GM19463 (cell line): Measurements from ENCODE around the gene ZBTB44.
"Not testable (repeated sequence)": the region's sequence is repeated elsewhere in the genome, so short reads cannot be mapped to it uniquely, and the experiment has no call there.

ENCODE experiments used
- ATAC-seq: cut with Tn5 transposase; IDR thresholded peaks from one replicate; pipeline ENCODE4 v1.9.1; 2021; ENCODE audit warnings: mild to moderate bottlenecking, moderate library complexity; ENCODE audit not compliant: unreplicated experiment

ZBTB44 gene

DNA sequence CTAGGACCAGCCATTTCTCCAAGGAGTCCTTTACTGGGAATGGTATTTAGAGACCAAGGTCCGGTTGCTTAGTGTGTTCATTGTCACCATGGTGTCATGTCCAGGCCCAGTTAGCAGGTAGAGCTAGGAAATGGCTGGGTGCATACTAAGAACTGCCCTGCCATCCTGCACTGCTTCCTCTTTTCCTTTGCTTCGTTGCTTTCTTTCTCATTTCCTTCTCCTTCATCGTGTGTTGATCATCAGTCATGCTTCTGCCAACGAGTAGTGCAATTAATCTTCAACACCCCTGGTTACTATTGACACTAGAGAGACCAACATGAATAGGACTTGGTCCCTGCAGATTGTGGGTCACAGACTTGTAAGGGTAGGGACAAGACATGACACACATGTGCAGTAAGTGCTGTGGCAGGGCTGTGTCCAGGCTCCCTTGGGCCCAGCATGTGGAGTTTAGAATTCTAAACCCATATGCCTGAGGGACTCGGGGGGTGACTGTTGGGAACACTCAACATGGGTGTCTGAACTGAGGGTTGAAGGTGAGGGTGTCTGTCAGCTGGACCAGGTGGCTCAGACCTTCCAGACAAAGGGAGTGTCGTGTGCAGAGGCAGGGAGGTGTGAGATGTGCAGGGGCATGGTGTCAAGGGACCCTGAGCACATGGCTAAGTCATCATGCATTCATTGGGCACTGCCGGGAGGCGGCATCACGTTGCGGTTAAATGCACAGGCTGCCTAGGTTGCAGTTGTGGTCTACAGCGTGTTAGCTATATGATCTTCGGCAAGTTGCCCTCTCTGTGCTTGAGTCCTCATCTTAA lies 112.5 kb downstream of the ZBTB44 start:
- ATAC-seq, result no peak

GRCh38 chr11:130201026-130201425 lies 113.7 kb downstream of the ZBTB44 start:
- no peak for ATAC-seq

DNA sequence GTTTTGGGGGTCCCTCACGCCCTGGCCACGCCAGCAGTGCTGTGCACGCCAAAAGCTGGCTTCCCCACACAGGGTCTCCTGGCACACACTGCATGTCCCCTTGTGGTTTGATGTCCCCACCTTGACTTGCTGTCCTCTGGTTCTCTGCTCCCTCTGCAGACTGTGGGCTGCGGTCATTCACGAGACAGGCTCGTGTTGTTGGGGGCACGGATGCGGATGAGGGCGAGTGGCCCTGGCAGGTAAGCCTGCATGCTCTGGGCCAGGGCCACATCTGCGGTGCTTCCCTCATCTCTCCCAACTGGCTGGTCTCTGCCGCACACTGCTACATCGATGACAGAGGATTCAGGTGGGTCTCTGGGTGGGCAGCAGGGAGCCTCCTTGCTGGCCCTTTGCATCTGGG lies 114.9 kb downstream of the ZBTB44 start:
- no peak for ATAC-seq

DNA sequence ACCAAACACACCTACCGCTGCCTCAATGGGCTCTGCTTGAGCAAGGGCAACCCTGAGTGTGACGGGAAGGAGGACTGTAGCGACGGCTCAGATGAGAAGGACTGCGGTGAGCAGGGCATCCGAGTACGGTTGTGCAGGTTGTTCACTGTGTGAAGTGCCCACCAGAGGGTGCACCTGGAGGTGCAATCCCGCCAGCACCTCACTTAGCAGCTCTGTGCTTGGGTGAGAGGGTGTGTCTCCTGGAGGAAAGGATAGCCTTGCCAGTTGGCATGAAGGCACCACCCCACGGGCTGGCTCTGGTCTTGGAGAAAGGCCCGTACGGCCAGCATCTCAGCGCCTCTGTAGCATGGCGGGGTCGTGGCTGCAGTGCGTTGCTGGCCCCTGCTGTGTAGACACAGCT lies 115.8 kb downstream of the ZBTB44 start:
- ATAC-seq, result no peak

DNA sequence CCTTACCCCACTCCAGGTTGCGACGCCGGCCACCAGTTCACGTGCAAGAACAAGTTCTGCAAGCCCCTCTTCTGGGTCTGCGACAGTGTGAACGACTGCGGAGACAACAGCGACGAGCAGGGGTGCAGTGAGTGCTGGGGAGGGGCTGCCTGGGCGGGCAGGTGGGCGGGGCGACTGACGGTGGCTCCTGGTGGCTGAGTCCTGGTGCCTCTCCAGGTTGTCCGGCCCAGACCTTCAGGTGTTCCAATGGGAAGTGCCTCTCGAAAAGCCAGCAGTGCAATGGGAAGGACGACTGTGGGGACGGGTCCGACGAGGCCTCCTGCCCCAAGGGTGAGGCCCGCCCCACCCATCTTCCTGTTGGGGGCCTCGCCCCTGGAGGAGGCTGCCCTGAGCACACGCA lies 116.4 kb downstream of the ZBTB44 start:
- no peak for ATAC-seq

DNA sequence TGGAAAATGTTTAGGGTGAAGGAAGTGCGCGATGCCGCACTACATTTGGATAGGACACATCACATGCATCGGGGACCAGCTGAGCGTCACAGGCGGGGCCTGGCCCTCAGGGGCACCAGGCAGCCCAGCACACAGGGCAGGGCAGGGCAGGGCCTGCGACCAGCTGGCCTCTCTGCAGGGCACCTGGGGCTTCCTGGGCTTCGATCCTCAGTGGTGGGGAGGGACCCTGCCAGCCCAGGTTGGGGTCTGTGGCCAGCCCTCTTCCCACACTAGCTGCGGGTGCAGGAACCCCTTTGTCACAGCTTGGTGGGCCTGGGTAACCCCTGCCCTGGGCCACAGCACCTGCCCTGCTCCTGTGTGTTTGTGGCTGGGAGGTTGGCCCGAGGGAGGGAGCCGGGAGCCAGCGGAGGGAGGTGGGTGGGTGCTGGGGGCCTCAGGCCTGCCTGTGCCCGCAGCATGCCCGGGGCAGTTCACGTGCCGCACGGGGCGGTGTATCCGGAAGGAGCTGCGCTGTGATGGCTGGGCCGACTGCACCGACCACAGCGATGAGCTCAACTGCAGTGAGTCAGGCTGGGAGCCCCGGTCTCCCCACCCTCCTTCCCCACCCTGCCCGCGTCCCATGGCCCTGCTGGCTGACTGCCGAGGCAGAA lies 117.2 kb downstream of the ZBTB44 start:
- ATAC-seq, result no peak

- no peak for ATAC-seq
Observed at GRCh38 chr11:130194241-130195023, 120.3 kb downstream of the ZBTB44 start.

DNA sequence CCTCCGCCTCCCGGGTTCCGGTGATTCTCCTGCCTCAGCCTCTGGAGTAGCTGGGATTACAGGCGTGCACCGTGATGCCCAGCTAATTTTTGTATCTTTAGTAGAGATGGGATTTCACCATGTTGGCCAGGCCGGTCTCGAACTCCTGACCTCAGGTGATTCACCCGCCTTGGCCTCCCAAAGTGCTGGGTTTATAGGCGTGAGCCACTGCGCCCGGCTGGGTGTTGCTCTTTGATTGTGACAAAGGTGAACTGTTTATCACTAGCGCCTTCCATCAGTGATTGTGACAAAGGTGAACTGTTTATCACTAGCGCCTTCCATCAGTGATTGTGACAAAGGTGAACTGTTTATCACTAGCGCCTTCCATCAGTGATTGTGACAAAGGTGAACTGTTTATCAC lies 121.2 kb downstream of the ZBTB44 start:
- ATAC-seq, result not testable (repeated sequence)

DNA sequence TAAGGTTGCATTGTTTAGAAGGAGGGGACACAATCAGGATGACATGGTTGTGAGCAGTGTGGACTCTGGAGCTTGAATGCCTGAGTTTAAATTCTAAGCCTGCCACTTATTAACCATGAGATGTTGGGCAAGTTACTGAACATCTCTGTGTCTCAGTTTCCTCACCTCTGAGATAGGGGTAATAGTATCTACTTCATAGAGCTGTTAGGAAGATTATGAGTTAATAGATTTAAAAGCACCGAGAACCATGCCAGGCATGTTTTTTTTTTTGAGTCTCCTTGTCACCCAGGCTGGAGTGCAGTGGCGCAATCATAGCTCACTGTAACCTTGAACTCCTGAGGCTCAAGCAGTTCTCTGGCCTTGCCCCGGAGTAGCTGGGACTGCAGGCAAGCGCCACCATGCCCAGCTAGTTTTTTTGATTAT lies 121.9 kb downstream of the ZBTB44 start:
- ATAC-seq, result no peak

GRCh38 chr11:130191896-130192295 lies 122.8 kb downstream of the ZBTB44 start:
- no peak for ATAC-seq

- no peak for ATAC-seq
Observed at GRCh38 chr11:130190371-130190881, 124.3 kb downstream of the ZBTB44 start.

DNA sequence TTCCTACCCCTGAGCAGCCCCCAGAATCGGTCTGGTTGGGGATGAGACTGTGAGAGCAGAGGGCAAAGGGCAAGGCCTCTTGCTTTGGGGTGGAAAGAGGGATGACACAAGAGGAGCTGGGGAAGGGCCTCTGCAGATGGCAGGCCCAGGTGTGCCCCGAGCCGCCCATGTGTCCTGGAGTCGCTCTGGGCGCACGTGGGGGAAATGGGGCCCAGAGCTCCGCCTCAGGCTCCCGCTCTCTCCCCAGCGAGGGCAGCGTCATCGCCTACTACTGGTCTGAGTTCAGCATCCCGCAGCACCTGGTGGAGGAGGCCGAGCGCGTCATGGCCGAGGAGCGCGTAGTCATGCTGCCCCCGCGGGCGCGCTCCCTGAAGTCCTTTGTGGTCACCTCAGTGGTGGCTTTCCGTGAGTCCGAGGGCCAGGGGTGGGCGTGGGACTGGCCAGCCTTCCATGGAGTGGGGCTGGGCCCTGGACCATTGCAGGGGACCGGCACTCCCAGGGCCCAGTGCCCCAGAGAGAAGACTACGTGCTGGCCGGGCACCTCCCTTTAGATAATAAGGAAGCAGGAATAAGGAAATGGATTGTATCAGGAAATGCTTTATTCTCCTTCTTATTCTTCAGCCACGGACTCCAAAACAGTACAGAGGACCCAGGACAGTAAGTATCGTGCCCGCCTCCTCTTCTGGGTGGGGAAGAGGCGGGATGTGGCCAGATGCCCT lies 125.1 kb downstream of the ZBTB44 start:
- ATAC-seq, result no peak

DNA sequence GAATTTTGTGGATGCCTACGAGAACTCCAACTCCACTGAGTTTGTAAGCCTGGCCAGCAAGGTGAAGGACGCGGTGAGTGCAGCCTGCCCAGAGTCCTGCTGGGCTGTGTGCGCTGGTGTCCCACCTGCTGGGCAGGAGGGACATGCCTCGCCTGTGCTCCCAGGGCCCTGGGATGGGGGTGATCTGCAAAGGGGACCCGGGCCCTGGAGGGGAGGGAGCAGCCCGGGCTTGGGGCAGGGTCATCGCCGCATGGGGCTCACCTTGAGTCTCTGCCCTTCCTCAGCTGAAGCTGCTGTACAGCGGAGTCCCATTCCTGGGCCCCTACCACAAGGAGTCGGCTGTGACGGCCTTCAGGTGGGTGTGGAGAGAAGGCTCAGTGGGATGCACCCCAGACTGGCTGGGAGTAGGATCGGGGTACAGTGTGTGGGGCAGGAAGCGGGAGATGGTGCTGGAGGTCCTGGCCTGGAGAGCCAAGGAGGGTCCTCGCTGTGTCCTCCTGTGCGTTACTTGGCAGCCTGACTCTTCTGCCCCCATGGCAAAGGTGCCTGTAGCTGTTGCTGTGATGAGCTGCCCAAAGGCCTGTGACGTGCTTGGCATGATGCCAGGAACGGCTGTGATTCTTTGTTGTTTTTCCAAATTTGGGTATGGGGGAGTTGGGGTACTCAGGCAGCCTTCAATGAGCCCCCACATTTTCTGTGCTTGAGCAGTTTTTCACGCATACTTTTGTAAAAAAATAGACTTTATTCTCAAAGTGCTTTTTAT lies 126.0 kb downstream of the ZBTB44 start:
- no peak for ATAC-seq

DNA sequence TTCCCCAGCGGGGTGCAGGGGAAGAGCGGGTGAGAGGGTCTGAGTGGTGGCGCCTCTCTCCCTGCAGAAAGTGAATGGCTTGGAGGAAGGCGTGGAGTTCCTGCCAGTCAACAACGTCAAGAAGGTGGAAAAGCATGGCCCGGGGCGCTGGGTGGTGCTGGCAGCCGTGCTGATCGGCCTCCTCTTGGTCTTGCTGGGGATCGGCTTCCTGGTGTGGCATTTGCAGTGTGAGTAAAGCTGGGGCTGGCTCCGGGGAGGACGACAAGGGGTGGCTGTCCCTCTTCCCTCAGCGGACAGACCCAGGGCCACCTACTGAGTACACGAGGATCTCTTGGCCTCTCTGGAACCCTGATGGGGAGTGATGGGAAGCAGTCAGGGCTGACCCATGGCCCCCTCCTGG lies 126.7 kb downstream of the ZBTB44 start:
- ATAC-seq, result no peak

DNA sequence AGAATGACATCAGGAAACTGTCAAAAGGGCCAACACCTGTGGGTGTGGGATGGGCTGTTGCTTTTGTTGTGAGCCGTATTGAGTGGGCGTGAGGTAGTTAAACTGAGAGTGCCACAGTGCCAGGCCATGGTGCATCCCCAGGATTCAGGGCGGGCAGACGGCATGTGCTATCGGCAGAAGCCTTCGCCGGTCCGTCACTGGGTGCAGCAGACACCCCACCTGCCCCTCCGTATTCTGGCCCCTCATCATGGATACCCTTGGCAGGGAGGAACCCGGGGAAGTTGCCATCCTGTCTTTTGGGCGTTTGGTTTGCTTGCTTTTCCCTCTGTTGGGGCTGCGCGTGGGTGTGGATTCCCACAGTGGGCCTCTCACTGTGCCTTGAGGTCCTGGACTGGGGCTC lies 127.6 kb downstream of the ZBTB44 start:
- no peak for ATAC-seq

GRCh38 chr11:130183878-130184610 lies 130.7 kb downstream of the ZBTB44 start:
- ATAC-seq, result no peak

GRCh38 chr11:130181295-130182272 lies 133.1 kb downstream of the ZBTB44 start:
- ATAC-seq, result peak; percentile 53

DNA sequence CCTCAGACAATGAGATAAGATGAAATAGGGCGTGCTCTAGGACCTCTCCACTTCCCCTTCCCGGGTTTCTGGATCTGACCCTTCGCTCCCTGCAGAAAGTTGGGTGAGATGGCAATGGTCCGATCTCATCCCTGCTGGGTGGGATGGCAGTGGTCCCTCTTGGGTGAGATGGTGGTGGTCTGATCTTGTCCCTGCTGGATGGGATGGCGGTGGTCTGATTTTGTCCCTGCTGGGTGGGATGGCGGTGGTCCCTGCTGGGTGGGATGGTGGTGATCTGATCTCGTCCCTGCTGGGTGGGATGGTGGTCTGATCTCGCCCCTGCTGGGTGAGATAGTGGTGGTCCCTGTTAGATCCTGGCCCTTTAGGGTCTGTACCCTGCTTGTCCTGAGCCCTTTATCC lies 133.8 kb downstream of the ZBTB44 start:
- ATAC-seq, result no peak
